Measurements from ENCODE around the gene LRRC8B. TPM values are rescaled to one million over a fixed set of nuclear protein-coding genes. Genes with fewer than 3 reads are reported as not detected.
"Not testable (repeated sequence)": the region's sequence is repeated elsewhere in the genome, so short reads cannot be mapped to it uniquely, and the experiment has no call there.

LRRC8B gene
- total RNA-seq, 1 donor from 2014 or later = 2.3 TPM

DNA sequence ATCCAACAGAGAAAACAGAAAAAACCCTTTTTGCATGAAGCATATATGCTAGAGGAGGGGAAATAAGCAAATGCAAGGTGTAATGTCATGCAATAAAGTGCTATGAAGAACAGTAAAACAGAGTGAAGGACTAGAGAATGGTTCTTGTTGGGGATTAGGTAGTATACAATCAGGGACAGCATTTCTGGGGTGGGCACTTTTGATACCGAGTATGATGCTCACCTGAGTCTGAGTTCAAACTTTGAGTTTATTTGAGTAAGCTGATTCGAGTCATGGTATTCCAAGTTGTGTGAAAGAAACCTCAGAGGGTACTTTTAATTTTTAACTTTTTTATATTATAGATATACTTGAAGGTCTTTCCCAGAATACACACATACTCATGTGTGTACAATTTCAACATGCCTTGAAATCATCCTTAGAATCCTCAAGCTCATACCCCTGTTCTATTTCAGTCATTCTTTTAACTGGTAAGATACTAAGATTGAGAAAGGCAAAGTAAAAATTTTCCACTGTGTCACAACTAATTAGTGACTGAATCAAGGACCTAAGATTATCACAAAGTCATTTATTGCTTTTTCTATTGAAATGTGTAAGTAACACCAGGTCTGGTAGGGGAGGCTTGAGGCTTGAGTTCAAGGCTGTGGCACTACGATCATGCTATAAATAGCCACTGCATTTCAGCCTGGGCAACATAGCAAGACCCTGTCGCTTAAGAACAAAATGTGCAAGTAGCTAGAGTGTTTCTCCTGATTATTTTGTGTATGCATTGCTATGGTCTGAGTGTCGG is 12.1 kb downstream of the LRRC8B start:
- no peak overlapping the region for H3K4me3 Mint-ChIP-seq (ENCODE audit: unreplicated experiment)
- no peak overlapping the region for H3K27ac Mint-ChIP-seq (ENCODE audit: unreplicated experiment)
- H3K36me3 Mint-ChIP-seq (ENCODE audit: unreplicated experiment) = no peaks in the 10 kb centered on the region
- DNase-seq (ENCODE audit: extremely low spot score, unreplicated experiment) = no peak
- H3K4me1 Mint-ChIP-seq (ENCODE audit: unreplicated experiment) = no peaks in the 10 kb centered on the region
- no peaks in the 10 kb centered on the region for H3K27me3 Mint-ChIP-seq (ENCODE audit: unreplicated experiment)
- H3K9me3 Mint-ChIP-seq (ENCODE audit: unreplicated experiment) = no peaks in the 10 kb centered on the region
- TF ChIP-seq, protein P1, sequence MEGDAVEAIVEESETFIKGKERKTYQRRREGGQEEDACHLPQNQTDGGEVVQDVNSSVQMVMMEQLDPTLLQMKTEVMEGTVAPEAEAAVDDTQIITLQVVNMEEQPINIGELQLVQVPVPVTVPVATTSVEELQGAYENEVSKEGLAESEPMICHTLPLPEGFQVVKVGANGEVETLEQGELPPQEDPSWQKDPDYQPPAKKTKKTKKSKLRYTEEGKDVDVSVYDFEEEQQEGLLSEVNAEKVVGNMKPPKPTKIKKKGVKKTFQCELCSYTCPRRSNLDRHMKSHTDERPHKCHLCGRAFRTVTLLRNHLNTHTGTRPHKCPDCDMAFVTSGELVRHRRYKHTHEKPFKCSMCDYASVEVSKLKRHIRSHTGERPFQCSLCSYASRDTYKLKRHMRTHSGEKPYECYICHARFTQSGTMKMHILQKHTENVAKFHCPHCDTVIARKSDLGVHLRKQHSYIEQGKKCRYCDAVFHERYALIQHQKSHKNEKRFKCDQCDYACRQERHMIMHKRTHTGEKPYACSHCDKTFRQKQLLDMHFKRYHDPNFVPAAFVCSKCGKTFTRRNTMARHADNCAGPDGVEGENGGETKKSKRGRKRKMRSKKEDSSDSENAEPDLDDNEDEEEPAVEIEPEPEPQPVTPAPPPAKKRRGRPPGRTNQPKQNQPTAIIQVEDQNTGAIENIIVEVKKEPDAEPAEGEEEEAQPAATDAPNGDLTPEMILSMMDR (IDR thresholded peaks at IDR 0.05) = no peak

DNA sequence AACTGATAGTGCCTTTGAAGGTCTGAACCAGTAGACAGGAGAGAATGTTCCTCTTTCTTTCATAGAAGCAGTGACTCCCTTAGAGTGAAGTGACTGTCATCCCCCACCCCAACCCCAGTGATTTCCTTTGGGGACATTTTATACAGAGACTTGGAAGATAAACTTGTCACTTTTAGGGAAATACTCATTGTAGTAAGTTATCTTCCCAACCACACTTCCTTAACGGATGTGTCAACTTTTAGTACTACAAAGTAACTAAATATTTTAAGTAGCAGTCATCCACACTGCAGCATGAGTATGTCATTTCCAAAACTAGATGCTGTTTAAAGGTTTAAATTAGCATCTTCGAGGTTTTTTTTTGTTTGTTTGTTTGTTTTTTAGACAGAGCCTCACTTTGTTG is 13.7 kb downstream of the LRRC8B start:
- Mint-ChIP-seq H3K27me3 (ENCODE audit: unreplicated experiment) (no peaks in the 10 kb centered on the region), H3K9me3 (ENCODE audit: unreplicated experiment) (no peaks in the 10 kb centered on the region), H3K4me1 (ENCODE audit: unreplicated experiment) (no peaks in the 10 kb centered on the region), H3K27ac (ENCODE audit: unreplicated experiment) (no peak overlapping the region), H3K4me3 (ENCODE audit: unreplicated experiment) (no peak overlapping the region), H3K36me3 (ENCODE audit: unreplicated experiment) (no peaks in the 10 kb centered on the region)
- DNase-seq (ENCODE audit: extremely low spot score, unreplicated experiment) = no peak
- TF ChIP-seq, protein P1 (IDR thresholded peaks at IDR 0.05) = no peak

DNA sequence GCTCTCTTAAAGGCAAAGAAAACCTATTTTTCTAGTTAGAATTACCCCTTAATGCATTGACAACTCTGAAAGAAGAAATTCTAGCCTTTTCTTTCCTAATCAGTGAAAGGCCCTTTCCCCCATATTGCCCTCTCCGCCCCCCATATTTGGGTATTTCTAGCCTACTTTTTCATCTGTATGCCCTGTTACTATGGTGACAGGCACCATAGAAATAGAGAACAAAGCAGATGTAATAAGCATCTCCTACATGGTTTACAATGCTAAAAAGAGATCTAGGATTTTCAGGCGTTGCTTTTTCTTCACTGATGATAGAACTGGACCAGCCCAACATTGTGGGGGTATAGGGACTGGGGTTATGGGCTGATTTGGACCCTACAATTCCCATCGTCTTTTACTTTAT is 14.5 kb downstream of the LRRC8B start:
- TF ChIP-seq, protein P1 (IDR thresholded peaks at IDR 0.05) = no peak
- DNase-seq (ENCODE audit: extremely low spot score, unreplicated experiment) = no peak
- no peaks in the 10 kb centered on the region for H3K9me3 Mint-ChIP-seq (ENCODE audit: unreplicated experiment)
- no peaks in the 10 kb centered on the region for H3K4me1 Mint-ChIP-seq (ENCODE audit: unreplicated experiment)
- no peaks in the 10 kb centered on the region for H3K27me3 Mint-ChIP-seq (ENCODE audit: unreplicated experiment)
- H3K4me3 Mint-ChIP-seq (ENCODE audit: unreplicated experiment) = no peak overlapping the region
- no peak overlapping the region for H3K27ac Mint-ChIP-seq (ENCODE audit: unreplicated experiment)
- no peaks in the 10 kb centered on the region for H3K36me3 Mint-ChIP-seq (ENCODE audit: unreplicated experiment)

DNA sequence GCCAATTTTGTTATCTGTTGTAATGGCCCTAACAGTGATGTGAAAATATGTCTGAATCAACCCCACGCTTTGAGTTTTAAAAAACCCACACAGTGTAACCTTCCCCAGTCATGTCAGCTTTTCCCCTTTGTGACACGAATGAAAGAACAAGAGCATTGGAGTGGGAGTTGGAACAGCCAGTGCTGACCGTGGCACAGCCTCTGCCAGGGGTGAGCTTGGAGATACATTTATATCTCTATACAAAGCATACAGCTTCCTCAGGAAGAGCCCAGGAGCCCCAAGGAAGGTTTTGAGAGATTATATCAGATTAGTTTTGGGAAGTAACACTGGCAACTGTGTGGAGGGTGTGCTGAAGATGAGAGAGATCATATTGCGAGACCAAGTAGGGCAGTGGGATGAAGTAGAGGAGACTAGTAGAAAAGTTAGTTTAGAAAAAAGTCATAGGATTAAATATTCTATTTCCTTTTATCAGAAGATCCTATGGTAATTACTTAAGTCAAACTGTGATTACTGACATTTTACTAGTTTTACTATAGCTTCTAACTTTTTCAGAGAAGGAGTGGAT is 15.9 kb downstream of the LRRC8B start:
- H3K36me3 Mint-ChIP-seq (ENCODE audit: unreplicated experiment) = no peaks in the 10 kb centered on the region
- no peak overlapping the region for H3K27ac Mint-ChIP-seq (ENCODE audit: unreplicated experiment)
- H3K27me3 Mint-ChIP-seq (ENCODE audit: unreplicated experiment) = no peaks in the 10 kb centered on the region
- H3K9me3 Mint-ChIP-seq (ENCODE audit: unreplicated experiment) = no peaks in the 10 kb centered on the region
- no peak overlapping the region for H3K4me3 Mint-ChIP-seq (ENCODE audit: unreplicated experiment)
- TF ChIP-seq, protein P1 (IDR thresholded peaks at IDR 0.05) = no peak
- DNase-seq (ENCODE audit: extremely low spot score, unreplicated experiment) = no peak
- H3K4me1 Mint-ChIP-seq (ENCODE audit: unreplicated experiment) = no peaks in the 10 kb centered on the region

DNA sequence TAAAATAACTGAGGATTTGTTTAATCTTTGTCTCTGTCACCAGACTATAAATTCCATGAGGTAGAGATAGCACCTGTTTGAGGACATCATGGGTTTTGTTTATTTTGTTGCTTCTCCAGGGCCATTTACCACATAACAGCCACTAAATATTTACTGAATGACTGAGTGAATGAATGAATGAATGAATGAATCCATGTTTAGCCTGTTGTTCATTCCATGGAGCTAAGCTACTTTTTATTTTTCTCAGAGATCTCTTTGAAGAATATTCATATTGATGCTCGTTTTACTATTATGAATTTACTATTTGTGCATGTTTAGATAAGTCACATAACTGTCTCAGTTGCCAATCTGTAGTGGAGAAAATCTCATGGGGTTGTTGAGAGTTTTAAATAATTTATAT is 17.7 kb downstream of the LRRC8B start:
- H3K27me3 Mint-ChIP-seq (ENCODE audit: unreplicated experiment) = no peaks in the 10 kb centered on the region
- TF ChIP-seq, protein P1 (IDR thresholded peaks at IDR 0.05) = no peak
- no peak overlapping the region for H3K4me3 Mint-ChIP-seq (ENCODE audit: unreplicated experiment)

DNA sequence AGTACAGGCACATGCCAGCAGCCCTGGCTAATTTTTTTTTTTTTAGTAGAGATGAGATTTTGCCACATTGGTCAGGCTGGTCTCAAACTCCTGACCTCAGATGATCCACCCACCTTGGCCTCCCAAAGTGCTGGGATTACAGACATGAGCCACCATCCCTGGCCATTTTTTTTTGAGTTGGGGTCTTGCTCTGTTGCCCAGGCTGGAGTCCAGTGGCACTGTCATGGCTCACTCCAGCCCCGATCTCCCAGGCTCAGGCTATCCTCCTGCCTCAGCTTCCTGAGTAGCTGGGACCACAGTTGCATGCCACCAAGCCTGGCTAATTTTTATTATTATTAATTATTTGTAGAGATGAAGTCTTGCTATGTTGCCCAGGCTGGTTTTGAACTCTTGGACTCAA is 19.0 kb downstream of the LRRC8B start:
- peaks cover 13% of the 10 kb centered on the region for H3K4me1 Mint-ChIP-seq (ENCODE audit: unreplicated experiment)
- H3K27me3 Mint-ChIP-seq (ENCODE audit: unreplicated experiment); H3K36me3 Mint-ChIP-seq (ENCODE audit: unreplicated experiment); H3K4me3 Mint-ChIP-seq (ENCODE audit: unreplicated experiment); H3K27ac Mint-ChIP-seq (ENCODE audit: unreplicated experiment); H3K9me3 Mint-ChIP-seq (ENCODE audit: unreplicated experiment); DNase-seq (ENCODE audit: extremely low spot score, unreplicated experiment): not testable (repeated sequence)

More for the DNA sequence above, 17.7 kb downstream of the LRRC8B start:
- no peaks in the 10 kb centered on the region for H3K9me3 Mint-ChIP-seq (ENCODE audit: unreplicated experiment)
- no peaks in the 10 kb centered on the region for H3K36me3 Mint-ChIP-seq (ENCODE audit: unreplicated experiment)
- peaks cover 4% of the 10 kb centered on the region for H3K4me1 Mint-ChIP-seq (ENCODE audit: unreplicated experiment)
- no peak overlapping the region for H3K27ac Mint-ChIP-seq (ENCODE audit: unreplicated experiment)
- no peak for DNase-seq (ENCODE audit: extremely low spot score, unreplicated experiment)
